Endodermal cell (in vitro differentiated cells): Measurements from ENCODE around the gene GNG10. TPM values are rescaled to one million over a fixed set of nuclear protein-coding genes. Genes with fewer than 3 reads are reported as not detected.
"Not testable (repeated sequence)": the region's sequence is repeated elsewhere in the genome, so short reads cannot be mapped to it uniquely, and the experiment has no call there.

ENCODE experiments used
- DNase-seq: peaks from one replicate; pipeline ENCODE4 v3.0.0-alpha.2; 2017
- H3K27ac ChIP-seq: 2 replicates; pipeline ENCODE4 v1.5.1; 2013; ENCODE audit warnings: mild to moderate bottlenecking, low read depth, low read length, moderate library complexity
- H3K27me3 ChIP-seq: 2 replicates; pipeline ENCODE4 v1.6.1; 2013; ENCODE audit warnings: mild to moderate bottlenecking, low read length, moderate library complexity; ENCODE audit not compliant: insufficient read depth, control insufficient read depth, poor library complexity, severe bottlenecking
- H3K36me3 ChIP-seq: 2 replicates; pipeline ENCODE4 v1.7.0; 2013; ENCODE audit warnings: mild to moderate bottlenecking, low read length, moderate library complexity; ENCODE audit not compliant: control insufficient read depth, insufficient read depth
- H3K4me1 ChIP-seq: one replicate; pipeline ENCODE4 v1.7.0; 2013; ENCODE audit warnings: low read length; ENCODE audit not compliant: control insufficient read depth, insufficient read depth
- H3K4me3 ChIP-seq: 2 replicates; pipeline ENCODE4 v1.5.1; 2013; ENCODE audit warnings: mild to moderate bottlenecking, low read length, moderate library complexity
- H3K9ac ChIP-seq: 2 replicates; pipeline ENCODE4 v1.6.1; 2013; ENCODE audit warnings: mild to moderate bottlenecking, low read length, moderate library complexity; ENCODE audit not compliant: poor library complexity, severe bottlenecking; ENCODE audit errors: extremely low read depth
- H3K9me3 ChIP-seq: 2 replicates; pipeline ENCODE4 v1.6.1; 2013; ENCODE audit warnings: mild to moderate bottlenecking, low read length, moderate library complexity; ENCODE audit not compliant: control insufficient read depth
- H3K27ac Mint-ChIP-seq: 2 replicates; pipeline ENCODE4 v1.8.0; 2020; ENCODE audit warnings: mixed read lengths
- H3K27me3 Mint-ChIP-seq: 2 replicates; pipeline ENCODE4 v1.8.0; 2021; ENCODE audit warnings: mild to moderate bottlenecking, mixed read lengths; ENCODE audit not compliant: insufficient read depth
- H3K36me3 Mint-ChIP-seq: 2 replicates; pipeline ENCODE4 v1.8.0; 2020; ENCODE audit warnings: low read depth, mixed read lengths
- H3K4me1 Mint-ChIP-seq: 2 replicates; pipeline ENCODE4 v1.8.0; 2020; ENCODE audit warnings: mixed read lengths
- H3K4me3 Mint-ChIP-seq: 2 replicates; pipeline ENCODE4 v1.8.0; 2020; ENCODE audit warnings: mild to moderate bottlenecking, moderate library complexity, mixed read lengths
- H3K9me3 Mint-ChIP-seq: 2 replicates; pipeline ENCODE4 v1.8.0; 2020; ENCODE audit warnings: mild to moderate bottlenecking, mixed read lengths
- WGBS, 2 experiments: methylation state at CpG; one replicate each; pipeline versions ENCODE4 v1.1.5 to v1.1.7; 2013; ENCODE audit warnings: missing lambda C conversion rate in 2 of 2, mixed read lengths in 1 of 2; ENCODE audit not compliant: insufficient coverage in 1 of 2, insufficient read length in 1 of 2; 5-methylcytosine and 5-hydroxymethylcytosine counted together
- long read RNA-seq, 4 experiments: library from polyadenylated mRNA in 2 of 4; library from RNA in 1 of 4; library from capped mRNA in 1 of 4; stranded (forward) in 3 of 4; unstranded in 1 of 4; transcript quantifications; one replicate each; pipeline ENCODE4 v2.0.0, GENCODE V29; 2020 to 2021; ENCODE audit warnings: inconsistent platforms in 1 of 4
- polyA plus RNA-seq, 2 experiments: library from polyadenylated mRNA; stranded (reverse); fragments of 50-300 nt; gene quantifications; one replicate each; pipeline ENCODE4 v1.2.3, GENCODE V29; 2013
- total RNA-seq, 2 donors: library from RNA; stranded (reverse); fragmentation: NEBNext Ultra II Directional in 1 of 2; extraction: Animal tissue kit (Norgen Biotek cat#: 25700) in 1 of 2; gene quantifications; 2 replicates in 1 of 2; 3 replicates in 1 of 2; pipeline ENCODE4 v1.2.1, GENCODE V29; 2021
- TF ChIP-seq, protein P1 (sequence below): fragments of 200-600 bp; sonication (generic); conservative IDR thresholded peaks from 2 replicates; pipeline ENCODE4 v1.5.0; 2021; ENCODE audit warnings: antibody characterized with exemption, mild to moderate bottlenecking

Gene GNG10
- 10 to 100 TPM; 27.7 to 39.7 TPM for total RNA-seq
- 41.3 TPM for polyA plus RNA-seq (2013, experiment 1 of 2)
- 42.2 TPM for polyA plus RNA-seq (2013, experiment 2 of 2)
- long read RNA-seq, experiment 1, transcript GNG10-201 (3 exons, 1,491 nt), result major isoform, 37 of 38 reads
- long read RNA-seq, experiment 1, partial matches to known transcripts, result 0 of 38 reads
- long read RNA-seq, experiment 1, other reads (novel, unspliced or antisense), result 1 of 38 reads
- long read RNA-seq, experiment 2, transcript GNG10-201 (3 exons, 1,491 nt), result major isoform, 39 of 43 reads
- long read RNA-seq, experiment 2, partial matches to known transcripts, result 0 of 43 reads
- long read RNA-seq, experiment 2, other reads (novel, unspliced or antisense), result 4 of 43 reads
- long read RNA-seq, experiment 3, transcript GNG10-201 (3 exons, 1,491 nt), result major isoform, 122 of 125 reads
- long read RNA-seq, experiment 3, partial matches to known transcripts, result 2 of 125 reads
- long read RNA-seq, experiment 3, other reads (novel, unspliced or antisense), result 1 of 125 reads
- long read RNA-seq, experiment 4, transcript GNG10-201 (3 exons, 1,491 nt), result major isoform, 212 of 215 reads
- long read RNA-seq, experiment 4, partial matches to known transcripts, result 1 of 215 reads
- long read RNA-seq, experiment 4, other reads (novel, unspliced or antisense), result 2 of 215 reads

DNA sequence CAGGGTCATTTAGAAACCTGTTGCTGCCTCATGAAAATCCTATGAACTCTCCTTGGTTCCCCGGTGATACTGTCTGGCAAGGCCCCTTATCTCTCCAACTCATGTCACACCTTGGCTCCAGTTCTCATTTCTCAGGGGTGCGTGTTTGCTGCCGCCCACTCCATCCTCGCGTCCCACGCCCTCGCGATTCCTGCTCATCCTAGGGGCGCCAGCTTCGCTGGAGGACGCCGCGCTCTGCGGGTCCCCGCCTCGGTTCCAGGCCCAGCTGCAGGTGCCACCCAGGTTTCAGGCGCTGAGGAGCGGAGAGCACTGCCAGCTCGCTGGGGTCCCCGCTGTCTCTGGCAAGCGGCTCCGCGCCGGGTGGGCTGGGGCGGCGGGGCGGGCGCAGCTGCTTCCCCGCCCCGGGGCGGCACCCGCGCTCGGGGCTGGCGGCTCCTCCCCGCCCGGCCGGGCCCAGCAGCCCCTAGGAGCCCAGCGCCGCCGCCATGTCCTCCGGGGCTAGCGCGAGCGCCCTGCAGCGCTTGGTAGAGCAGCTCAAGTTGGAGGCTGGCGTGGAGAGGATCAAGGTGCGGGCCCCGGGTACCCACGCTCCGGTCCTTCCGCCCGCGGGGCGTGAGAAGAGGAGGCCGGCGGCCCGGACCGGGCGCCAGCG lies at the start of gene GNG10:
Gene GNG10 (plus strand): TSS at position 456 of the 652 bp plus-strand sequence. CDS start 30 bp downstream, at position 486.
- H3K4me1 ChIP-seq, result no peaks in the 10 kb centered on the region
- TF ChIP-seq, protein P1, sequence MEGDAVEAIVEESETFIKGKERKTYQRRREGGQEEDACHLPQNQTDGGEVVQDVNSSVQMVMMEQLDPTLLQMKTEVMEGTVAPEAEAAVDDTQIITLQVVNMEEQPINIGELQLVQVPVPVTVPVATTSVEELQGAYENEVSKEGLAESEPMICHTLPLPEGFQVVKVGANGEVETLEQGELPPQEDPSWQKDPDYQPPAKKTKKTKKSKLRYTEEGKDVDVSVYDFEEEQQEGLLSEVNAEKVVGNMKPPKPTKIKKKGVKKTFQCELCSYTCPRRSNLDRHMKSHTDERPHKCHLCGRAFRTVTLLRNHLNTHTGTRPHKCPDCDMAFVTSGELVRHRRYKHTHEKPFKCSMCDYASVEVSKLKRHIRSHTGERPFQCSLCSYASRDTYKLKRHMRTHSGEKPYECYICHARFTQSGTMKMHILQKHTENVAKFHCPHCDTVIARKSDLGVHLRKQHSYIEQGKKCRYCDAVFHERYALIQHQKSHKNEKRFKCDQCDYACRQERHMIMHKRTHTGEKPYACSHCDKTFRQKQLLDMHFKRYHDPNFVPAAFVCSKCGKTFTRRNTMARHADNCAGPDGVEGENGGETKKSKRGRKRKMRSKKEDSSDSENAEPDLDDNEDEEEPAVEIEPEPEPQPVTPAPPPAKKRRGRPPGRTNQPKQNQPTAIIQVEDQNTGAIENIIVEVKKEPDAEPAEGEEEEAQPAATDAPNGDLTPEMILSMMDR, result no peak
- peaks cover 18% of the 10 kb centered on the region for H3K4me1 Mint-ChIP-seq
- H3K9me3 Mint-ChIP-seq, result no peaks in the 10 kb centered on the region
- peak within 1 kb of the TSS; percentile 92 for H3K4me3 Mint-ChIP-seq
- no peaks in the 10 kb centered on the region for H3K27me3 ChIP-seq
- 0 to 2% methylated on average over 11 to 61 of the region's 61 CpGs for WGBS, 2 experiments
- H3K4me3 ChIP-seq, result peak within 1 kb of the TSS; percentile 85
- peak; percentile 86 for DNase-seq
- peaks cover 19% of the 10 kb centered on the region for H3K36me3 ChIP-seq
- H3K27me3 Mint-ChIP-seq, result peaks cover 2% of the 10 kb centered on the region
- H3K9me3 ChIP-seq, result no peaks in the 10 kb centered on the region
- peak within 1 kb of the TSS; percentile 80 for H3K27ac Mint-ChIP-seq
- no peak within 1 kb of the TSS for H3K27ac ChIP-seq
- H3K9ac ChIP-seq, result peak within 1 kb of the TSS; percentile 58
- peaks cover 16% of the 10 kb centered on the region for H3K36me3 Mint-ChIP-seq

GRCh38 chr9:111613436-111614040 lies 47.9 kb upstream of the GNG10 start:
- no peaks in the 10 kb centered on the region for H3K27me3 ChIP-seq
- Mint-ChIP-seq H3K4me3 (no peak overlapping the region), H3K36me3 (no peaks in the 10 kb centered on the region), H3K27me3 (peaks cover 5% of the 10 kb centered on the region), H3K27ac (no peak overlapping the region), H3K9me3 (peaks cover 13% of the 10 kb centered on the region), H3K4me1 (peaks cover 16% of the 10 kb centered on the region)
- H3K4me3 ChIP-seq, result no peak overlapping the region
- no peak for DNase-seq
- no peaks in the 10 kb centered on the region for H3K9me3 ChIP-seq
- H3K36me3 ChIP-seq, result no peaks in the 10 kb centered on the region
- H3K9ac ChIP-seq, result no peak overlapping the region
- 66 to 100% methylated on average over 3 to 4 of the region's 4 CpGs for WGBS, 2 experiments
- TF ChIP-seq, protein P1, result peak; percentile 39
- H3K27ac ChIP-seq, result no peak overlapping the region
- H3K4me1 ChIP-seq, result no peaks in the 10 kb centered on the region

DNA sequence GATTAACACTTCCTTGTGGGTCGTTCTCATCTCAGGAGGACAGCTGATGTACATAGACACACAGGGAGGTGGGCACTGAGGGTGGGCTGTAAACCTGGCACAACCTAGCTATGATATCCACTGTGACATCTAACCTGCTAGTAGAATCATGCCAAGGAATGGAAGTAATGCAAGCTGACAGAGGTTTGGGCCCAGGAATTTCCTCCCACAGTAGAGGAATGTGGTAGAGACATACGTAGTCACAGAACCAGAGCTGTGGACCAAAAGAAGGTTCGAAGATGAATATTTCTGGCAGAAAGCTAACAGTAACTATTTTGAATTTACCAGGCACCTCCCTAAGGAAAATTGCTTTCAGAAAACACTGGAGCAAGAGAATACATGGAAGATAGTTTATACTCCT lies 45.5 kb upstream of the GNG10 start:
- TF ChIP-seq, protein P1, result no peak

GRCh38 chr9:111617349-111617748 lies 44.1 kb upstream of the GNG10 start:
- Mint-ChIP-seq H3K4me1 (peaks cover 13% of the 10 kb centered on the region), H3K9me3 (peaks cover 19% of the 10 kb centered on the region)
- H3K27me3 ChIP-seq, H3K36me3 Mint-ChIP-seq, H3K4me3 Mint-ChIP-seq, H3K36me3 ChIP-seq, H3K27ac ChIP-seq, H3K27me3 Mint-ChIP-seq, H3K9me3 ChIP-seq, H3K4me3 ChIP-seq, H3K9ac ChIP-seq, DNase-seq, H3K4me1 ChIP-seq, H3K27ac Mint-ChIP-seq: not testable (repeated sequence)
- WGBS, 2 experiments, result 92 to 100% methylated on average over 15 to 23 of the region's 29 CpGs

More for the DNA sequence above, 45.5 kb upstream of the GNG10 start:
- H3K36me3 ChIP-seq, result no peaks in the 10 kb centered on the region
- no peaks in the 10 kb centered on the region for H3K4me1 ChIP-seq
- H3K27ac Mint-ChIP-seq, result no peak overlapping the region
- WGBS, 2 experiments, result 79 to 100% methylated on average over 2 to 3 of the region's 3 CpGs
- H3K27me3 Mint-ChIP-seq, result peaks cover 3% of the 10 kb centered on the region
- H3K36me3 Mint-ChIP-seq, result no peaks in the 10 kb centered on the region
- no peak for DNase-seq
- no peaks in the 10 kb centered on the region for H3K27me3 ChIP-seq
- H3K9ac ChIP-seq, result no peak overlapping the region
- H3K9me3 Mint-ChIP-seq, result peaks cover 15% of the 10 kb centered on the region
- no peak overlapping the region for H3K4me3 Mint-ChIP-seq
- no peak overlapping the region for H3K4me3 ChIP-seq
- no peaks in the 10 kb centered on the region for H3K9me3 ChIP-seq
- no peak overlapping the region for H3K27ac ChIP-seq
- H3K4me1 Mint-ChIP-seq, result peaks cover 14% of the 10 kb centered on the region
